PFSK-1 (cell line): Measurements from ENCODE around the gene COL6A3.

Experiments used
- FOXP2 ChIP-seq: optimal IDR thresholded peaks from 2 replicates; pipeline ENCODE3; 2011; ENCODE audit warnings: borderline replicate concordance, control low read depth, inconsistent platforms; ENCODE audit not compliant: insufficient read depth; ENCODE audit errors: extremely low read length, extremely low read depth
- POLR2AphosphoS5 ChIP-seq: IDR thresholded peaks from 2 replicates; pipeline ENCODE4 v1.6.1; 2012; ENCODE audit warnings: low read depth, mild to moderate bottlenecking, control low read depth, low read length, moderate library complexity
- TF ChIP-seq, protein P1 (sequence below), 2 experiments: IDR thresholded peaks; 2 replicates each; pipeline versions ENCODE4 v1.6.1 to v1.8.0; 2011 to 2012; ENCODE audit warnings: low read depth in 2 of 2, low read length in 2 of 2, control low read depth in 1 of 2, inconsistent platforms in 1 of 2, mild to moderate bottlenecking in 1 of 2, moderate library complexity in 1 of 2; ENCODE audit not compliant: insufficient read depth in 1 of 2

DNA sequence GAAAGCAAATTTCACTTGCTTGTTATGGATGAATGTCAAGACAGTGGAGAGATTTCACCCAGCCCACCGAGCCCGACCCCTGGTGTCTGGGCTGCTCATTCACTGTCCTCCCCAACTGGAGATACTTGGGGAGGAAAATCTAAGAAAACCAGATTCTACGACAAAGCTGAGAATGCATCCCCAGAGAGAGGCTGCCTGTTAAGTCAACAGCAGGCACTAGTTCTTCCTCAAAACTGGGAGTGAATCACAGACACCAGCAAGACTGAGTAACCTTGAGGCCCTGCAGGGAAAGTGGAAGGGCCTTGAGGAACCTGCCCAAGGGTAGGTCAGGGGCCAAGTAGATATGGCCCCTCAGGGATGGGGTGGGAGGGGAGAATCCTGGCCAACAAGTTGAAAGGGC lies 38.9 kb upstream of the COL6A3 start:
- TF ChIP-seq POLR2AphosphoS5 (no peak), FOXP2 (no peak)
- TF ChIP-seq, protein P1, sequence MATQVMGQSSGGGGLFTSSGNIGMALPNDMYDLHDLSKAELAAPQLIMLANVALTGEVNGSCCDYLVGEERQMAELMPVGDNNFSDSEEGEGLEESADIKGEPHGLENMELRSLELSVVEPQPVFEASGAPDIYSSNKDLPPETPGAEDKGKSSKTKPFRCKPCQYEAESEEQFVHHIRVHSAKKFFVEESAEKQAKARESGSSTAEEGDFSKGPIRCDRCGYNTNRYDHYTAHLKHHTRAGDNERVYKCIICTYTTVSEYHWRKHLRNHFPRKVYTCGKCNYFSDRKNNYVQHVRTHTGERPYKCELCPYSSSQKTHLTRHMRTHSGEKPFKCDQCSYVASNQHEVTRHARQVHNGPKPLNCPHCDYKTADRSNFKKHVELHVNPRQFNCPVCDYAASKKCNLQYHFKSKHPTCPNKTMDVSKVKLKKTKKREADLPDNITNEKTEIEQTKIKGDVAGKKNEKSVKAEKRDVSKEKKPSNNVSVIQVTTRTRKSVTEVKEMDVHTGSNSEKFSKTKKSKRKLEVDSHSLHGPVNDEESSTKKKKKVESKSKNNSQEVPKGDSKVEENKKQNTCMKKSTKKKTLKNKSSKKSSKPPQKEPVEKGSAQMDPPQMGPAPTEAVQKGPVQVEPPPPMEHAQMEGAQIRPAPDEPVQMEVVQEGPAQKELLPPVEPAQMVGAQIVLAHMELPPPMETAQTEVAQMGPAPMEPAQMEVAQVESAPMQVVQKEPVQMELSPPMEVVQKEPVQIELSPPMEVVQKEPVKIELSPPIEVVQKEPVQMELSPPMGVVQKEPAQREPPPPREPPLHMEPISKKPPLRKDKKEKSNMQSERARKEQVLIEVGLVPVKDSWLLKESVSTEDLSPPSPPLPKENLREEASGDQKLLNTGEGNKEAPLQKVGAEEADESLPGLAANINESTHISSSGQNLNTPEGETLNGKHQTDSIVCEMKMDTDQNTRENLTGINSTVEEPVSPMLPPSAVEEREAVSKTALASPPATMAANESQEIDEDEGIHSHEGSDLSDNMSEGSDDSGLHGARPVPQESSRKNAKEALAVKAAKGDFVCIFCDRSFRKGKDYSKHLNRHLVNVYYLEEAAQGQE (IDR thresholded peaks at IDR 0.05; ENCODE audit: insufficient read depth in 1 of 2, low read depth in 2 of 2, low read length in 2 of 2): no peak
